A549 (cell line): ENCODE data around the gene SORCS3.

Experiments
- CHD4 ChIP-seq: fragments of 200-600 bp; sonication (generic); IDR thresholded peaks from 2 replicates; pipeline ENCODE4 v1.6.1; 2016; ENCODE audit warnings: antibody characterized with exemption, mild to moderate bottlenecking, borderline replicate concordance
- CTCF ChIP-seq: fragments of >200 bp; sonication (Bioruptor Twin); formaldehyde crosslinking; IDR thresholded peaks from 3 replicates; pipeline ENCODE4 v1.5.1; 2016
- JUN ChIP-seq, 2 experiments: fragments of >200 bp; sonication (Bioruptor Twin); formaldehyde crosslinking; IDR thresholded peaks; 2 replicates in 1 of 2; 3 replicates in 1 of 2; pipeline ENCODE4 v1.6.1; 2016 to 2017
- MAX ChIP-seq: IDR thresholded peaks from 2 replicates; pipeline ENCODE4 v1.6.1; 2012
- MAZ ChIP-seq: fragments of 150-350 bp; IDR thresholded peaks from 2 replicates; pipeline ENCODE4 v1.6.1; 2014; ENCODE audit warnings: antibody characterized with exemption, low read depth, low read length, borderline replicate concordance
- POLR2A ChIP-seq: IDR thresholded peaks from 2 replicates; pipeline ENCODE4 v1.6.1; 2012; ENCODE audit warnings: mild to moderate bottlenecking, low read length
- SMC3 ChIP-seq: fragments of >200 bp; sonication (Bioruptor Twin); formaldehyde crosslinking; IDR thresholded peaks from 3 replicates; pipeline ENCODE4 v1.6.1; 2018; ENCODE audit warnings: inconsistent platforms
- ZFP36 ChIP-seq: fragments of 450-650 bp; IDR thresholded peaks from 2 replicates; pipeline ENCODE4 v1.6.1; 2014; ENCODE audit warnings: borderline replicate concordance; ENCODE audit not compliant: partially characterized antibody

DNA sequence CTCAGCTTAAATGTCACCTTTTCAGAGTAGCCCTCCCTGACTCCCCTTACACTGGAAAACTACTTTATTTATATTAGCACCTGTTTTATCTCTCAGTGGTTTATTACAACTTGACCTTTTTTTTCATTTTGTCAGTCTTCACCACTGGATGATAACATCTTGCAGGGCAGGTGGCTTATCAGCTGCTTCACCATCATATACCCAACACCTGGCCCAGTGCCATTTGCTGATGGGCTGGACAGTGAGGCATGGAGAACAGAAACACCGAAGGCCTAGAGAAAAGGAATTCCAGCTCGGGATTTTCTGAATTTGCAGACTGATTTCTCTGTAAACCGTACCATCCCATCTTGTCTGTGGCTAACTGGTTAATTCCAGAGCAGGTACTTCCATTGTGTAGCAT, 48.5 kb downstream of the SORCS3 start:
- TF ChIP-seq POLR2A = no peak
- no peak for TF ChIP-seq ZFP36
- no peak for TF ChIP-seq CTCF
- TF ChIP-seq MAX = no peak
- no peak for TF ChIP-seq SMC3
- TF ChIP-seq JUN (IDR thresholded peaks at IDR 0.05) = no peak
- TF ChIP-seq MAZ = no peak
- no peak for TF ChIP-seq CHD4
